ENCODE results near the gene JPH4.

The JPH4 gene

GRCh38 chr14:23529016-23529415 is 49.6 kb downstream of the JPH4 start:
- no peak for TF ChIP-seq CTCF (IDR thresholded peaks at IDR 0.05)
- Histone ChIP-seq H3K9me3 (ENCODE audit: control insufficient read depth, low read length) (no peaks in the 10 kb centered on the region), H3K4me3 (ENCODE audit: low read depth, low read length) (no peak overlapping the region), H3K4me2 (ENCODE audit: low read length) (peak overlapping the region; percentile 67), H3K27ac (peak overlapping the region; percentile 89), H3K79me2 (peaks cover 15% of the 10 kb centered on the region), H3K27me3 (ENCODE audit: control insufficient read depth, insufficient read depth, low read length) (no peaks in the 10 kb centered on the region), H3K36me3 (ENCODE audit: control insufficient read depth, insufficient read depth, low read length) (no peaks in the 10 kb centered on the region), H3K9ac (no peak overlapping the region), H3K4me1 (peaks cover 48% of the 10 kb centered on the region), H2AFZ (peak overlapping the region; percentile 17)

- H3K9ac ChIP-seq, result no peak overlapping the region
Observed at GRCh38 chr14:23528555-23528954, 50.0 kb downstream of the JPH4 start.

GRCh38 chr14:23525611-23526010 is 53.0 kb downstream of the JPH4 start:
- Histone ChIP-seq H3K36me3 (ENCODE audit: control insufficient read depth, insufficient read depth, low read length) (no peaks in the 10 kb centered on the region), H2AFZ (no peak overlapping the region), H3K79me2 (no peaks in the 10 kb centered on the region), H3K9me3 (ENCODE audit: control insufficient read depth, low read length) (no peaks in the 10 kb centered on the region), H3K27me3 (ENCODE audit: control insufficient read depth, insufficient read depth, low read length) (no peaks in the 10 kb centered on the region), H3K4me2 (ENCODE audit: low read length) (no peak overlapping the region), H3K4me1 (peaks cover 33% of the 10 kb centered on the region), H3K9ac (no peak overlapping the region), H3K27ac (no peak overlapping the region), H3K4me3 (ENCODE audit: low read depth, low read length) (no peak overlapping the region)
- TF ChIP-seq CTCF (IDR thresholded peaks at IDR 0.05), result no peak

More at GRCh38 chr14:23528555-23528954, 50.0 kb downstream of the JPH4 start:
- no peaks in the 10 kb centered on the region for H3K27me3 ChIP-seq (ENCODE audit: control insufficient read depth, insufficient read depth, low read length)
- no peak overlapping the region for H3K4me2 ChIP-seq (ENCODE audit: low read length)
- H3K9me3 ChIP-seq (ENCODE audit: control insufficient read depth, low read length), result no peaks in the 10 kb centered on the region
- peaks cover 12% of the 10 kb centered on the region for H3K79me2 ChIP-seq
- peak overlapping the region; percentile 17 for H2AFZ ChIP-seq
- peak overlapping the region; percentile 89 for H3K27ac ChIP-seq
- no peak overlapping the region for H3K4me3 ChIP-seq (ENCODE audit: low read depth, low read length)
- peaks cover 48% of the 10 kb centered on the region for H3K4me1 ChIP-seq
- no peaks in the 10 kb centered on the region for H3K36me3 ChIP-seq (ENCODE audit: control insufficient read depth, insufficient read depth, low read length)
- TF ChIP-seq CTCF (IDR thresholded peaks at IDR 0.05), result peak; percentile 58

GRCh38 chr14:23524954-23525353 is 53.6 kb downstream of the JPH4 start:
- Histone ChIP-seq H3K27me3 (ENCODE audit: control insufficient read depth, insufficient read depth, low read length) (no peaks in the 10 kb centered on the region), H3K9me3 (ENCODE audit: control insufficient read depth, low read length) (no peaks in the 10 kb centered on the region), H3K4me3 (ENCODE audit: low read depth, low read length) (no peak overlapping the region), H3K27ac (no peak overlapping the region), H3K79me2 (no peaks in the 10 kb centered on the region), H3K36me3 (ENCODE audit: control insufficient read depth, insufficient read depth, low read length) (no peaks in the 10 kb centered on the region), H3K4me2 (ENCODE audit: low read length) (no peak overlapping the region), H3K4me1 (peaks cover 26% of the 10 kb centered on the region), H3K9ac (no peak overlapping the region), H2AFZ (no peak overlapping the region)
- TF ChIP-seq CTCF (IDR thresholded peaks at IDR 0.05), result no peak

DNA sequence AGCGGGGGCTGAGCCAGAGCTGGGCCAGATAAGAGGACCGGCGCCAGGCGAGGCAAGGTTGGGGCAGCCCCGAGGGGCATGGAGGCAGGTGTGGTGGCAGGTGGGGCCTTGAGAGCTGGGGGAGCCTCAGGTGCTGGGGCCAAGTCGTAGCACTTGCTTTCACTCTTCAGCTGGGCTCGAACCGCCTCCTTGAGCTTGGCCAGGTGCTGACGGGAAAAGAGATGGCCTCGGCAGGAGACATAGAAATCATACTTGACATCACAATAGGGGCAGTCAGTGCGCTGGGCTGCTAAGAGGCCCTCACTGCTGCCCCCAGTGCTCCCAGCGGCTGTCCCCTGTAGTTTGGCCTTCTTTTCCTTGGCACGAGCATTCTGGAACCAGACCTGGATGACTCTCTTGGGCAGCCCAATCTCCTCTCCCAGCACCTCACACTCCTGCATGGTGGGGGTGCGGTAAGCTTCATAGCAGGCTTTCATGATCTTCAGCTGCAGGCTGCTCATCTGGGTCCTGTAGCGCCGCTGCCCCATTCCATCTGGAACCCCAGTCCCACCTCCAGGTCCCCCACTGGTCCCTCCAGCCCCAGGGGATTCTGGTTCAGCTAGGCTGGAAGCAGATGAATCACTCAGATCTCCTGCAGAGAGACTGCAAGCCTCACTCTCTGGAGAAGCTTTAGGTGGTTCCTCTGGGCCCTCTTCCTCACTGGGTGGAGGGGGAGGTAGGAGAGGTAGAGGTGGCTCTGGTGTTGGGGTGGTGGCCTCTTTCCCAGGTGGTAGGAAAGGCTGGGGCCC is 55.2 kb downstream of the JPH4 start:
- H3K27me3 ChIP-seq (ENCODE audit: control insufficient read depth, insufficient read depth, low read length), result no peaks in the 10 kb centered on the region
- H3K27ac ChIP-seq, result no peak overlapping the region
- no peak overlapping the region for H3K9ac ChIP-seq
- H3K4me1 ChIP-seq, result peaks cover 18% of the 10 kb centered on the region
- no peaks in the 10 kb centered on the region for H3K36me3 ChIP-seq (ENCODE audit: control insufficient read depth, insufficient read depth, low read length)
- TF ChIP-seq CTCF (IDR thresholded peaks at IDR 0.05), result no peak
- H3K79me2 ChIP-seq, result no peaks in the 10 kb centered on the region
- H2AFZ ChIP-seq, result no peak overlapping the region
- no peak overlapping the region for H3K4me3 ChIP-seq (ENCODE audit: low read depth, low read length)
- H3K4me2 ChIP-seq (ENCODE audit: low read length), result no peak overlapping the region
- no peaks in the 10 kb centered on the region for H3K9me3 ChIP-seq (ENCODE audit: control insufficient read depth, low read length)

Measured in parathyroid adenoma (tissue), 2 donors.